Vagina (tissue), 2 donors: ENCODE measurements around the gene PTPRN2.

Experiments used
- CTCF ChIP-seq, 3 experiments: fragments of 450-650 bp in 2 of 3; fragments of 200-600 bp in 1 of 3; sonication (generic) in 1 of 3; IDR thresholded peaks; one replicate each; pipeline ENCODE4 v1.5.1; 2017 to 2019; ENCODE audit warnings: antibody characterized with exemption in 3 of 3, mild to moderate bottlenecking in 2 of 3, moderate library complexity in 2 of 3
- POLR2AphosphoS5 ChIP-seq, 2 donors: sonication (generic); formaldehyde crosslinking; IDR thresholded peaks; one replicate each; pipeline ENCODE4 v1.9.0; 2017; ENCODE audit warnings: antibody characterized with exemption in 2 of 2, mild to moderate bottlenecking in 2 of 2, low read depth in 1 of 2; ENCODE audit not compliant: insufficient read depth in 1 of 2

DNA sequence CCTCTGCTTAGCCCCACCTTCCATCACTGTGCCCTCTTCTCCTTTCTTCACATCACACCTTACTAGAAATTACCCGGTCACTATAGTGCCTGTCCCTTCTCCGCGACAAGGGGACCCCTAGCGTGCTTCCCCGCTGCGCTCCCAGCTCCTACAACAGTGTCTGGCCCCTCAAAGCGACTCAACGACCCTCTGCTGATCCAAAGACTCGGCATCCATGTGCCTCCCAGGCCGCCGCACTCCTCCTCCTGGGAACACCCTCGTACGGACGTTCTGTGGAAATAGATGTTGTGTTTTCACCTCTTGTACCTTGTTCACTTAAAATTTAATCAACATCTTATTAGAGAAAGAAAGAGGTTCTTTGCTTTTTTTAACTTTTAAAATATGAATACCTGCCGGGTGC, 787.3 kb downstream of the PTPRN2 start:
- TF ChIP-seq CTCF (IDR thresholded peaks at IDR 0.05) (no peak), POLR2AphosphoS5 (IDR thresholded peaks at IDR 0.05; ENCODE audit: insufficient read depth in 1 of 2, low read depth in 1 of 2) (no peak)
